CD1c-positive myeloid dendritic cell (primary cell): ENCODE results near the gene MAP3K7.

ENCODE experiments used
- DNase-seq: peaks from one replicate; pipeline ENCODE4 v3.0.0-alpha.2; 2016; ENCODE audit errors: extremely low spot score

MAP3K7 gene

GRCh38 chr6:90484385-90484784 lies 102.5 kb downstream of the MAP3K7 start:
- DNase-seq: no peak

- DNase-seq: no peak
Observed at GRCh38 chr6:90483956-90484355, 102.9 kb downstream of the MAP3K7 start.

GRCh38 chr6:90483116-90483839 lies 103.6 kb downstream of the MAP3K7 start:
- no peak for DNase-seq

DNA sequence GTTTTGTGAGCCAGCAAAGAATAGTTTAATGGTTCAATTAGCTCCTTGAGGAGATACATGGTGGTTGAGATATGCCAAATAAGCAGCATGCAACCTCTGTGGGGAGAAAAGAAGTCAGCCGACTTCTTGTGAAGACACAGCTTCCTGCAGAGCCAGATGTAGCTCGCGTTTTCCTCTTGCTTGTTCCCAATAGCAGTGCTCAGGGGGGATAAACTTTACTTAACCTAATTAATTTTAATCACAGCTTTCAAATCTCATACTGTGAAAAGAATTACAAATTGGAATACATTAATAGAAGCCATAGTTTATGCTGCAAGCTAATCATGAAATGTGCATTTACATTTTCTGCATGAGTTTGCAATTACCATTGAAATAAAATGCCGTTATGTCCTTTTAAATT lies 106.2 kb downstream of the MAP3K7 start:
- no peak for DNase-seq

GRCh38 chr6:90479603-90479926 lies 107.3 kb downstream of the MAP3K7 start:
- no peak for DNase-seq

DNA sequence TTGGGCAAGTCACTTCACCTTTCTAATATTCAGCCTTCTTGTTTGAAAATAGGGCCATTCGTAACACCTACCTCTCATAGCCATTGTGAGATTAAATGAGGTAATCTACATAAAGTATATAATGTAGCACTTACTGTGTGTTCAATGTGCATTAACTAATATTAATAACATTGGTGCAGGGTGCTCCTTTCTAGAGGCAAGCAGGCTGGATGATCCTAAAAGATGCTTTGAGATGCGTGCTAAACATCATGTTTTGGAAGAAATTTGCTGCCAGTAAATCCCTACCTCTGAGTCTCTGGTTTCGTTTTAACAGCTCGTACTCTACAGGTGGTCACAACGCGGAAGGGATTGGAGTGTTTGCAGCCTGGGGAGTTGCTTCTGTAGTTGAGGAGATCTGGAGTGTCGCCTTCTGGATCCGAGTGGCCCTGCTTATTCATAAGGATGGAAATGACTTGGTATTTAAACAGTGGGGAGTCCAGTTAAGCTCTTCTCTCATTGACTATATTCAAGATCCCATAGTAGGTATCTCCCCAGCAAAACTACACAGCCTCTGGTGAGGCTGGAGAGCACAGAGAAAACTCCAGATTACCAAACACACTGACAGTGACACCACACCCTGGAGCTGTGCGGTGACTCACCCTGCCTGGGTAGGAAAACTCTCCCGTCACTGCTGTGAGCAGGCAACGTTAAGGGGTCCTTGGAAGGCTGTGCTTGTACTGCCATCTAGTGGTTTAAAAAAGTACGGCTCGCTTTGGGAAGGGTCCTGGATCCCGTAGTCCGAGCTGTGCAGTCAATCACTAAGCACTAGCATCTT lies 107.9 kb downstream of the MAP3K7 start:
- DNase-seq: peak; percentile 90

DNA sequence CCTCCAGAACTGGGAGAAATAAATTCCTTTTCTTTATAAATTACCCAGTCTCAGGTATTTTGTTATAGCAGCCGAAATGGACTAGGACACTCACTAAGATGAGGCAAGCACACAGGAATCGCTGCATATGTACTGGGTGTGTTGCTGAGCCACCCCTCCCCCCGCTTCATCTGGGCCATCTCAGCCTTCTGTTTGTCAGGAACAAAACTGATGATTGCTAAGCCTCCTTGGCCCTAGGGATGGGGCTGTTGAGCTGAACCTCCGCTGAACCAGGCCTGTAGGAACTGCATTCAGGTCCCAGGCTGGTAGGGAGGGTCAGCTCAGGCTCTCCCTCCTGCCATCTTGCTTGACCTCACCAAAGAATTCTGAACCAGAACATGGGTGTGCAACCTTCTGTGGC lies 108.6 kb downstream of the MAP3K7 start:
- DNase-seq: no peak

- DNase-seq: no peak
Observed at GRCh38 chr6:90477366-90477765, 109.5 kb downstream of the MAP3K7 start.

GRCh38 chr6:90472716-90473115 lies 114.2 kb downstream of the MAP3K7 start:
- no peak for DNase-seq

GRCh38 chr6:90471263-90471662 lies 115.6 kb downstream of the MAP3K7 start:
- DNase-seq: no peak

DNA sequence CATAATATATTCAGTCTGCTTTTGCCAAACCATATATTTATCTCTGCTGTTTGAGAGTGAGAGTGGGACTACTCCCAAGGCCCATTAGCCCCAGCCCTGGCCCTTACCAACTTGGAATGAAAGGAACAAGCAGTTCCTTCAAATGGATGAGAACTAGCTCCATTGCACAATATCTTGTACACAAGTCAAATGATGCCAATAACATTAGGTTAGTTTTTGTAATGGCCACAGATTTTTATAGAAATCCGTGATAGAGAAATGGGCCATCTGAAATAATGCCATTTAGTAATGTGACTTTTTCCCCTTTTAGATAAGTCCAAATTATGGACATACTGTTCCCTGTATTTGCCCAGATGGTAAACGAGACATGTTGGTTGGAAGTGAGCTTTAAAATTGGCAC lies 117.0 kb downstream of the MAP3K7 start:
- DNase-seq: no peak

DNA sequence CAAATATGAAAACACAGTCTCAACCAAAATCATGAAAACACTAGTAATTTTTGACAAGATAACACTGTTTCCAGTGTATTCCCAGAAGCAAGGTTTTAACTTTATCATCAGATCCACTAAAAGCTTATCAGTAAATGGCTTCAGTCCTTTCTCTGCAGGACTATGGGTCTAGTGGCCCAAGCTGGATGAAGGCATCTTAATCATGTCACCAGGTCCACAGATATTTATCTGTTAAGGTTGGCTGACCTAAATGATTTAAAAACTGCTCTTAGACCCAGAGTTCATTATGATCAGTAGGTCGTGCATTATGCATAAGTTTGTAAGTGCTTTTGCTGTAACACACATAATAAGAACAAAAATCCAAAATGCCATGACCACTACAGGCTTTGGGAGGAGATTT lies 118.0 kb downstream of the MAP3K7 start:
- no peak for DNase-seq

DNA sequence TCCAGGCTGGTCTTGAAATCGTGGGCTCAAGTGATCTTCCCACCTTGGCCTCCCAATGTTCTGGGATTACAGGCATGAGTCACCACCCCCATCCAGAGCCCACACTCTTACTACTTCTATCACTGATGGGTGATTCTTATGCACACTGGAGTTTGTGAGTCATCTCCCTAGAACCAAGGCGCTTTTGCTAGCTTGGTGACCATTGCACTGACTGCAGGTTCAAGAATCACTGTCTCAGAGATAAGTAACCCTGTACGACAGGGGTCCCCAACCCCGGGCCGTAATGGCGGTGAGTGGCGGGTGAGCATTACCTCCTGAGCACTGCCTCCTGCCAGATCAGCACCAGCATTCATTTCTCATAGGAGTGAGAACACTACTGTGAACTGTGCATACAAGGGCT lies 118.8 kb downstream of the MAP3K7 start:
- no peak for DNase-seq

GRCh38 chr6:90467546-90467945 lies 119.3 kb downstream of the MAP3K7 start:
- DNase-seq: no peak

GRCh38 chr6:90466154-90466940 lies 120.5 kb downstream of the MAP3K7 start:
- no peak for DNase-seq

DNA sequence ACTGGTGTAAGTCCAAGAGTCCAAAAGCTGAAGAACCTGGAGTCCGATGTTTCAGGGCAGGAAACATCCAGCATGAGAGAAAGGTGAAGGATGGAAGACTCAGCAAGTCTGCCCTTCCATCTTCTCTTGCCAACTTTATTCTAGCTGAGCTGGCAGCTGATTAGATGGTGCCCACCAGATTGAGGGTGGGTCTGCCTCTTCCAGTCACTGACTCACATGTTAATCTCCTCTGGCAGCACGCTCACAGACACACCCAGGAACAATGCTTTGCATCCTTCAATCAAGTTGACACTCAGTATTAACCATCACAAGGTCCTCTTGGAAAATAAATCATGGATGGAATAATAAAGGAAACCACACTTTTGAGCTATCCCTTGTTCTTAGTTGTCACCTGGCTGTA lies 121.2 kb downstream of the MAP3K7 start:
- no peak for DNase-seq

DNA sequence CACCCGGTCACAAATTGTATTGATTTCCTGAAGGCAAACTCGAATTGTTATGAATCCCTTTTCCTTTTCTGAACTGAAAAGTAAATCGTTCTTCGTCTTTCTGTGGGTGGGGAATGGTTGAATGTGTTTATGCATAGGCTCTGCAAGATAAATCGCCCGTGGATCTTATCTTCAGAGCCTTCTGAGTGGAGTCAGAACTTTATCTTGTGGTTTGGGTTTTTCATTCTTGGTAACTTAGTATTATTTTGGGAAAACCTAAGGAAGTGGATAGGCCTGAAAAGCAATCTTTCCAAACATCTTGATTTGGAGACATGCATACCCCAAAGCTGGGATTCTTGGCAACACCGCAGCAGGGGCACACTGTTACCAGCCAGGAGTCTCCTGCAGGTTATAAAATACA lies 122.4 kb downstream of the MAP3K7 start:
- no peak for DNase-seq

- no peak for DNase-seq
Observed at GRCh38 chr6:90463874-90464273, 123.0 kb downstream of the MAP3K7 start.
